ENCODE measurements around the gene POLR2H. TPM values are rescaled to one million over a fixed set of nuclear protein-coding genes. Genes with fewer than 3 reads are reported as not detected.

POLR2H gene
- total RNA-seq, 6 donors from 2014 or later = 41.4 to 235 (median 66.2) TPM

GRCh38 chr3:184415203-184415490, 53.6 kb downstream of the POLR2H start:
- ATAC-seq (ENCODE audit: low FRiP score in 2 of 2) = no peak
- H3K27ac ChIP-seq = no peak overlapping the region
- no peaks in the 10 kb centered on the region for H3K4me1 ChIP-seq
- DNase-seq = no peak
- H3K27me3 ChIP-seq = no peaks in the 10 kb centered on the region
- H3K9me3 ChIP-seq = no peaks in the 10 kb centered on the region
- WGBS, 2 donors = 68 to 88% methylated on average over 4 of the region's 4 CpGs
- TF ChIP-seq EP300 (IDR thresholded peaks at IDR 0.05) (no peak), CTCF (IDR thresholded peaks at IDR 0.05) (no peak), POLR2A (IDR thresholded peaks at IDR 0.05) (no peak), POLR2AphosphoS5 (IDR thresholded peaks at IDR 0.05) (no peak)
- H3K4me3 ChIP-seq = no peak overlapping the region
- no peaks in the 10 kb centered on the region for H3K36me3 ChIP-seq

- DNase-seq = peak in 1 of 2 donors; percentile 64
- peaks cover 0 to 3% (median 0%) of the 10 kb centered on the region in 4 donors for H3K9me3 ChIP-seq
- WGBS, 2 donors = 29 to 39% methylated on average over 9 to 12 of the region's 14 CpGs
- TF ChIP-seq CTCF (IDR thresholded peaks at IDR 0.05) (peak; percentile 79 to 94 (median 90)), POLR2AphosphoS5 (IDR thresholded peaks at IDR 0.05) (no peak), EP300 (IDR thresholded peaks at IDR 0.05) (no peak)
- H3K36me3 ChIP-seq = no peaks in the 10 kb centered on the region
- H3K4me1 ChIP-seq = no peaks in the 10 kb centered on the region
- H3K4me3 ChIP-seq = no peak overlapping the region
- peak; percentile 89 to 90 for ATAC-seq (ENCODE audit: low FRiP score in 2 of 2)
- H3K27me3 ChIP-seq = no peaks in the 10 kb centered on the region
- H3K27ac ChIP-seq = no peak overlapping the region
These were observed 56.3 kb downstream of the POLR2H start for GRCh38 chr3:184417619-184418327.

Small RNA genes within 50 kb of the gene (small RNA-seq; reads per million reads assigned to genes)
- 1,653 to 4,235 (median 2,244) reads per million in 4 donors for gene SNORD66

Other genes with a start within 250 kb of the POLR2H start
- gene EIF2B5, start 226.4 kb upstream of the POLR2H start, total RNA-seq = 10 to 100 TPM; 31.4 to 37.6 (median 34.2) TPM
- gene DVL3, start 206.3 kb upstream of the POLR2H start, total RNA-seq = 100 to 1,000 TPM in 1 of 6 donors, 10 to 100 TPM in 5; 36.5 to 106 (median 62.8) TPM
- 100 to 1,000 TPM; 132 to 280 (median 198) TPM for gene AP2M1, start 186.9 kb upstream of the POLR2H start, total RNA-seq
- gene ABCF3, start 175.5 kb upstream of the POLR2H start, total RNA-seq = 100 to 1,000 TPM in 1 of 6 donors, 10 to 100 TPM in 5; 52.6 to 184 (median 73.1) TPM
- 1 to 10 TPM in 2 of 6 donors, under 1 TPM in 3, not detected in 1; 0.17 to 1.2 (median 0.51) TPM for gene VWA5B2, start 132.1 kb upstream of the POLR2H start, total RNA-seq
- gene ALG3, start 112.7 kb upstream of the POLR2H start, total RNA-seq = 10 to 100 TPM; 16.2 to 60.8 (median 37.6) TPM
- 1 to 10 TPM; 1.8 to 8.8 (median 4.1) TPM for gene EEF1AKMT4, start 112.0 kb upstream of the POLR2H start, total RNA-seq
- gene CAMK2N2, start 100.2 kb upstream of the POLR2H start, total RNA-seq = under 1 TPM in 2 of 6 donors, not detected in 4; 0.26 to 0.44 TPM
- not detected for gene ECE2, start 85.7 kb upstream of the POLR2H start, total RNA-seq
- gene PSMD2, start 62.5 kb upstream of the POLR2H start, total RNA-seq = 100 to 1,000 TPM; 144 to 259 (median 165) TPM
- 100 to 1,000 TPM; 278 to 408 (median 326) TPM for gene EIF4G1, start 47.1 kb upstream of the POLR2H start, total RNA-seq
- gene FAM131A, start 24.1 kb upstream of the POLR2H start, total RNA-seq = 10 to 100 TPM; 14.8 to 52.7 (median 25.2) TPM
- 10 to 100 TPM in 1 of 6 donors, 1 to 10 TPM in 5; 3.0 to 14.7 (median 5.3) TPM for gene CLCN2, start 105 bp upstream of the POLR2H start, total RNA-seq
- gene THPO, start 16.5 kb downstream of the POLR2H start, total RNA-seq = under 1 TPM in 2 of 6 donors, not detected in 4; 0.14 to 0.84 TPM
- gene CHRD, start 18.3 kb downstream of the POLR2H start, total RNA-seq = 10 to 100 TPM in 1 of 6 donors, 1 to 10 TPM in 5; 2.1 to 40.9 (median 4.3) TPM
- gene EPHB3, start 200.1 kb downstream of the POLR2H start, total RNA-seq = 1 to 10 TPM; 3.1 to 10.0 (median 7.2) TPM